GM21515 (cell line): ENCODE measurements around the gene NTPCR.

Experiments used
- ATAC-seq: cut with Tn5 transposase; IDR thresholded peaks from one replicate; pipeline ENCODE4 v1.9.1; 2021; ENCODE audit not compliant: unreplicated experiment

Gene NTPCR

DNA sequence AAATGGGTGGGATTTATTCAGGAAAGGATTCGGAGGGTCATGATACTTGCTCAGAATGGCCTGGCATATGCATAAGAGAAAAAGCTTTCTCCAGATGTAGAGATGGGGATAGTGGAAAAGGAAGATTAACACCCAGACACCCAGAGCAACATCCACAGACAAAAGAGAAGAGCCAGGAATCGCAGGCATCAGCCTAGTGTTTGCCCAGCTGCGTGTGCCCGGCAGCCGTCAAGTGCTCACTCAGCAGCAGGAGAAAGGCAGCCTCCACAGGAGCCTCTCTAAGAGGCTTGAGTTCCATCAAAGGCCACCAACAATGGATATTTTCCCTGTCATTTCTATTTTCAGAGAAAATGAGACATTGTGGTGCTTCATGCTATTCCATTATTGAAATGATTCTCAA lies 54.7 kb downstream of the NTPCR start:
- no peak for ATAC-seq

DNA sequence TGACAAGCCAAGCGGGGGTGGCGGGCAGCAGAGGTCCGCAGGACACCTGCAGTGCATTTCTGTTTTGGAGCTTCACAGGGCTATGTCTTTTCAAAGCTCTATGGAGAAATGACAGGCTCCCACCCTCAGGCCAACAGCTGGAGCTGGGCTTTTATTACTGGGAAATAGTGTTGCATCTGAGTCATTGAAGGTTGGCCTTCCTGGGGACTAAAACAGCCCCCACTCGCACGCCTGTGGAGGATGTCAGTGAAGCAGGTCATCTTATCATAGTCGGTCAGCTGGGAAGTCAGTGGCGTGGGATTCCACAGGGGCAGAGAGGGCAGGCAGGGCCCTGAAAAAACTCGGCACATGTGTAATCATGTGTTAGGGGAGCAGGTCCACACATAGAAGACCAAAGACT lies 55.3 kb downstream of the NTPCR start:
- no peak for ATAC-seq

DNA sequence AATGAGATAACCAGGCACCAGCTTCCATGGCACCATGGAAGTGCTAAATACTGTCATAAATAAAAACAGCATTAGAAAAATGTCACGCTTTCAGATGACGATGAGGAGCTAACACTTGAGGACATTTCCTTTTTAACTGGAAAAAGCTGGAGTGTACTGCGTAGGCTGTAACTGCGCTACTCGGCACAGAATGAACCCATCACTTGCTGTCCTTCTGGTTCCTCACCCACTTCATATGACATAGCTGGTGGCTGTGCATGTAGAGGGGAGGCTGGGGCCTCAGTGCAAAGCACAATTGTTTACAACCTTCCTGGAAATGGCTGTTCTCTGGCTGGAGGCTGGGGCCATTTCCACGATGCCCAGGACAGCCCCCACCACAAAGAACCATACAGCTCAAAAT lies 55.7 kb downstream of the NTPCR start:
- ATAC-seq: no peak

DNA sequence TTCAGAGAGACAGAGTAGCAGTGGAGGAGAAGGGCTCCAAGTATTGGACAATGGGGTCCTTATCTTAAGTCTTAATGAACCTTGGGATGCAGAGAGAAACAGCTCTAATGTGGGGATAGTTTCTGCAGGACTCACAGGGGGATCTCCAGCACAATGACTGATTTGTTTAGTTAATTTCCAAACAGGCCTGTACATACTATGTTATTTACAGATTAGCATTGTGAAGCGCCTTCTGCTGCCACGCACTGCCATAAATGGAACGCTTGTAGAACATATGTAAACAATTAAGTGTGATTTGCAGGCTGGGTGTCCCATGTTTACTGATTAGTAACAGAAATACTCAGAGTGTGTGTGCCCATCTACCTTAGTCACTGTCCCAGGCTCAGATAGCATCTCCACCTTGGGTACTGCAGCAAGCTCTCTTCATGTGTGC lies 56.1 kb downstream of the NTPCR start:
- no peak for ATAC-seq

DNA sequence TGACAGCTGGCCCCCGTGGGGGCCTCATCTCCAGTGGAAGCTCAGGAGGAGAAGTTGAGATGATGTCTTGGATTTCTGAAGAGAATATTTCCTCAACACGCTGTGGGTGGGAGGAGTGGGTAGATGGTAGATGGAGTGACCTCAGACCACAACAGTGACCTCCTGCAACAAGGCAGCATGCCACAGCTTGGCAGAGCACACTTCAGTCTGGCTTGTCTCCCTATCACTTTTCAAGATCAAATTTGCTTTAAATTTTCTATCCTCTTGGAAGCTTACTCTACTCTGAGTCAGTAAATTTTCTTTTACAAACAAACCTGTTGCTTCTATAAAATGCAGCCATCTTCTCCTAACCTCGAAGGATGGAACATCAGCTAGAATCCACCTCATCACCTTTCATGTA lies 59.7 kb downstream of the NTPCR start:
- no peak for ATAC-seq

DNA sequence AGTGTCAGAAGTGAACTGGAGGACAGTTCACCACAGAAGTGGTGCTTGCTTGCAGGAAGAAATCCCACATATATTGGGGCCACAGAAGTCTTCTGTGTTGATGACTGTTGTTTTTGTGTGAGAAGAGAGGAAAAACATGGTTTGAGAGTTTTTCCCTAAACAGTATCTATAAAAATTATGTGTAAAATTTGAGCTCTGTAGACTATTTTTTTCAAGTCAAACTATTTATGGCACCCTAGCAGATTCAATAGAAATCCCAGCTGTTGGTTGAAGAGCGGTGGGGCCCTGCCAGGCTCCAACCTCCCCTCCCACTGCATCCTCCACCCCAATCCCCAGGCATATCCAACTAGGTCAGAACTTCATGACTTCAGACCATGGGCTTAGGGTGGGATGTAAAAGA lies 61.6 kb downstream of the NTPCR start:
- ATAC-seq: no peak

DNA sequence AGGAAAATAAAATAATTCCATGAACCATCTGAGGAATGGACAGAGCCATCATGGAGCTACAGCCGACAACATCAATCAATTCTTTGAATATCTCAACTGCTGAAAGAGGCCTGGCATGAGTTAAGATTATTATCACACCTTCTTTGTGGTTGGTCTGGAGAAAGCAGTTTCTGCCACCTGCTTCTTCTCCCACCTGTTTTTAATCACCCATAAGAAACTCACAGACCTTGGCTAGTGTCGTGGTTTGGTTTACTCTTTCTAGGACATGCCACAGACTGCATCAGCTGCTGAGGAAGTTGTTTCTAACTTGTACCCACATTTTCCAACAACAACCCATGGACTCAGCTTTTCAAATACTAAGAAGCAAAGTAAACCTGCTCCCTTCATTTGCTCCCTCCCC lies 65.6 kb downstream of the NTPCR start:
- ATAC-seq: no peak

DNA sequence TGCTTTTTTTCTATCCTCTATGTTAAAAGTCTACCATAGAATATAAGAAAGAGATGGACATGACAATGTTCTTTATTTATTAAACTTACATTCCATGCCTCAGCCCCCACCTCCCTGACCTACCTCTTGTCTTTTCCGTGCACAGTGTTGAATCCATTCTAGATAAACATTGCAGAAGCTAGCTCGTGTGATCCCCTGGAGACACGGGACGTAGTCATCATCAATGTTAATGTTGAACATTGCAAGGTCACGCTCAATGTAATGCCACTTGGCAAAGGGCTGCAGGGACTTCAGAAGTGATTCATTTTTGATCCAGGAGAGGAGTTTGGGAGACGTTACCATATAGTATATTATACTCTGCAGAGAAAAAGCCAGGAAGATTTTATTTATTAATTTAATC lies 66.4 kb downstream of the NTPCR start:
- ATAC-seq: no peak

DNA sequence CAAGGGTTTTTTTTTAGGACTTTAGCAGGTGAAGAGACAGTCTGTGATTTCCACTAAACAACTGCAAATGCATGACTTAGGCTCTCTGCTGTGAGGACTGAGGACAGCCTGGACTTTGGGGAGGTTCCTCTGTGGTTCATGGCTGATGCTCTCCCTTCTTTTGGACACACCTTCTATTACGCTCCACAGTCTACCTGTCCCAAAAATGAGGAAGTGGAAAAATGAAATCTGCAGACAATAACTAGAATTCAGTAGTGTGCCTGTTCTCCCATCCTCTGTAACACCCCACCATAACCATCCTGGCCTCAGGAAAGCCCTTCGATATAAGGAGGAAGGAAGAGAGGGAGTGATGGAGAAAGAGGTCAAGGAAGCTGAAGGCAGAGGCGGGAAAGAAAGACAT lies 68.7 kb downstream of the NTPCR start:
- no peak for ATAC-seq

DNA sequence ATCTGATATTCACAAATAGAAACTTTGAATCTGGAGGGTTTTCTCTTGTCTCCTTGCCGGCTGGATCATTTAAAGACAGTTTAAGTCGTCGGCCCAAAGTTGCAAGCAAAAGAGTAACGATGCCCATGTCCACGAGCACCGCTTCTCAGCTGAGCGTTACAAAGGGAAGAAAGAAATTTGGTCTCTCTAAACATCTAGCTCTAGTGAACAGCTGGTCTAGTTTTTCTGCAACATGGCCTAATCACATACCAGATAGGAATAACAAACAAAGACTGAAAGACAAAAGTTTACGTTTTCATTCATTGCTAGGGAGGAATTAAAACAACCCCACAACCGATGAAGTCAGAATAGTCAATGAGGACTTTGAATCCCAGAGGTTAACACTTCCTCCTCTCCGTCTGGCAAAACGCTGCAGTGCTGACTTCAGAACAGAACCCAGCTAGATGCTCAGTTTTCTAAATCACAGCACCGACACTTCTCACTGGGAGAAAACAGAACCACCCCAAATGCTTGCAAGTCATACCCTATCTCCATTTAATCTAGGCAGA lies 69.4 kb downstream of the NTPCR start:
- ATAC-seq: no peak

DNA sequence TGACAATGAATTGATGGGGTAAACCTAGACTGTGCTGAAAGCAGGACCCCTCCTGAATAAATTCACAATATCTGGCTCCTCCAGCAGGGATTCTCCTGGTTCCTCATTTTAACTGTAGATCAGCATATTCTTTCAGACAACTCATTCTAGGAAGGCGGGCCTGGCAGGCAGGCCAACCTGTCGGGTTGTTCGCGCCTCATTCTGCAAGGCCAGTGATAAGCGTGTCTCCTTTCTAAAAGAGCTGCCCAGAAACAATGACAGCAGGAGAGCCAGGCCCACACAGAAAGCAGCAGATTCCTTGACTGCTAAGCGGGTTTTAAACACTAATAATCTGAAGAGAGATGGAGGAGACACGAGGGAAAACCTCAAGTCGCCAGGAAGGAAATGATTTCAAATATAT lies 70.0 kb downstream of the NTPCR start:
- no peak for ATAC-seq

DNA sequence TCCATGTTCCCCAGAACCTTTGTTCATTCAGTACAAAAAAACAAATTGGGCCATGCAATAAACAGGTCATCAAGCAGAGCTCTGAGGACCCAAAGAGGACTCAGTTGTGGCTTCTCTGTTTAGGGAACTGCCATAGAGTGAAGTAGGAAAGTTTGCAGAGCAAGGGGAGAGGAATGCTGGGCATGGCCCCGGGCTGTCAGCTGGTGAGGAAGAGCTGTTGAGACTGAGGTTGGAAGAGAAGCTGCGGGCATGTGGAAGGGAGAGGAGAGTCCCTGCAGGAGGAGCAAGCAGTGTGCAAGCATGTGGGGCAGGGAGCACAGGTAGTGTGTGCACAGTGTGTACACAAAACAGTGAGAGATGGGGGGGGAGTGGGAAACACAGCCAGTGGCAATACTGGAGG lies 71.8 kb downstream of the NTPCR start:
- ATAC-seq: no peak

DNA sequence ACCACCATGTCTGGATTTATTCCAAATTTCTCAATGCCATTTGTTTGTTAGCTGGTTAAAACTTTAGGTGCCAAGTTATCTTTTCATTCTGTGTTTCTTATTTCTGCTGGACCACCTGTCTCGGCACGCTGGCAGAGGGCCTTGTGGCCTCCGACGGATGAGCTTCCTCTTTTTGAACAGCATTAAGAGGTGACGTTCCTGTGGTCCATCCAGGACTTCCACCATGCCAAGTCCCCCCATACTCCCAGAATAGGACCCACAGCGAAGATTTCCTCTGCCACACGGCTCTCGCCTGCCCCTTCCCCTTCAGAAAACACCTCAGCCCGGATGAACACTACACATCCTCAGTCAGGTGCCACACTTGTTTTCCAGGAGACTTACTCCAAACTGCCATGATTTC lies 73.8 kb downstream of the NTPCR start:
- ATAC-seq: no peak

DNA sequence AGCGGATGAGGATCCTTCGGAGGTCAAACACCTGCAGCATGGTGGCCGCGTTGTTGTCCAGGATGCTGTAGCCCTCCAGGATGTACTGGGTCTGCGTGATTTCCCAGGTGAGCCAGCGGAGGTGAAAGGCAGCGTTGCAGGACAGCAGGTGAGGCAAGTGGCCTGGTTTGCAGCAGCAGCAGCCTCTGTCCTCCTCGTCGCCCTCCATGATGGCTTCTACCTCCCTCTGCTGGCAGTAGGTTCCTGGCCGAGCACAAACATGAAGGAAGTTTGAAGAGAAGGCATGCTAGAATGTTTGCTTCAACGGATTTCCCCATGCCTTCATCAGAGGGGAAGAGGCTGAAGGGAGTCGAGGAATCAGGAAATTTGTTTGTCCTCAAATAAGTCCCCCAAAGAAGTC lies 74.7 kb downstream of the NTPCR start:
- no peak for ATAC-seq

DNA sequence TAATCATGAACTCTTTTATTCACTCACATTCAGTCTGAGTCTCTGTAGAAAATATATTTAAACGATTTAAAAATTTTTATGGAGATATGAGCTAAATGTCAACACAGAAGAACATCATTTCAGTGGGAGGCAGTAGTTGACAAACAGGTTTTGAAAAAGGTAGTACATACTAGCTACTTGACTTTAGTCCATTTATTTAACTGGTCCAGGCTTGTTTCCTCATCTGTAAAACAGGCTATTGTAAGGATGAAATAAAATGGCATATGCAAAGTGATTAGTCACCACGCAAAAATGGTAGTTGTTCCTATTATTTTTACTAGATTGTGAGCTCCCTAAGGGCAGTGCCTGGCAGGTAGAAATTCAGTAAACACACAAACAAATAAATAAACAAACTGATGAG lies 75.2 kb downstream of the NTPCR start:
- ATAC-seq: no peak

DNA sequence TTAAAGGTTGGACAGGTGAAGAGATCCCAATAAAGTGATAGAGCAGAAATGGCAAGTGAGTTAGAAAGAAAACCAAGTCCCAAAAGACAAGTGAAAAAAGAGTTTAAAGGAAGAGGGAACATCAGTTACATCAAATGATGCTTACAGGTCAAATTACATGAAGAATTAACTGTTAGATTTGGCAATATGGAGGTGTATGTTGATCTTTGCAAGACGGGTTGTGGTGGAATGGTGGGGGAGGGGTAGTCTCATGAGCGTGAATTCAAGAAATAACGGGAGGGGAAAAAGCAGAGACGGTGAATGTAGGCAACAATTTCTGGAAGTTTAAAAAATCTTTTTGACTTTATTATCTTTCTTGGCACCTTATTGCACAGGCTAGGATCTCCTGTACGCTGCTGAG lies 76.6 kb downstream of the NTPCR start:
- ATAC-seq: no peak

DNA sequence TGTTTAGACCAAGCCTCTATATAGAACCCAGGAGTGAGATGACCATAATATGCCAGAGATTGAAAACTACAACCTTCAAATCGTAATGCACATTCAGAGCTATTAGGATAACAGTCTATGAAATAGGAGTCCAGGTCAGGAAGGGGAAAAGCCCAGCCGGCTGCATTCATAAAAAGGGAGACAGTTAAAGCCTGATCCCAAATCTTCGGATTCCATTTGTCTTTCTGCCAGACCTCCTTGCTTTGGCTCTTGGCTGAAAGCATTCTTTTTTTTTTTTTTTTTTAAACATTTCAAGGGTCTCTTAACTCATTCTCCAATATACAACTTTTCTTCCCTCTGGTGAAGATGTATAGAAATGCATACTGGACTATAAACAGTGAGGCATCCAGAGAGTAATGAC lies 81.1 kb downstream of the NTPCR start:
- no peak for ATAC-seq

DNA sequence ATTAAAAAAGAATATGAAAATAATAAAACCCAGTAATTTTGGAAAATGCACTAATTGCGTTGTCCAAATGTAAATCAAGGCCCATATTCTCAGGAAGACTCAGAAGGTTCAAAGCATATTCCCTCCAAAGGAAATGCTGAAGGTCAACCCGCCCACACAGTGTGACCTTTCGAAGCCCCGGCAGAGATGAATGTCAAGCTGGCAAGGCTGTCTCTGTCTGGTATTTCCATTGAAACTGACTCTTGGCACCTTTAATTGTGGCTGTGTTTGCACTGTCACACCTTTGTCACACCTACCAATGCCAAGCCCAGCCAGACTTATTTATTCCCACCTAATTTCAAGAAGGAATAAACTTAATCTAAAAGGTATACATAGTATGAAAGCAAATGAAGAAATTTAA lies 82.5 kb downstream of the NTPCR start:
- ATAC-seq: no peak

DNA sequence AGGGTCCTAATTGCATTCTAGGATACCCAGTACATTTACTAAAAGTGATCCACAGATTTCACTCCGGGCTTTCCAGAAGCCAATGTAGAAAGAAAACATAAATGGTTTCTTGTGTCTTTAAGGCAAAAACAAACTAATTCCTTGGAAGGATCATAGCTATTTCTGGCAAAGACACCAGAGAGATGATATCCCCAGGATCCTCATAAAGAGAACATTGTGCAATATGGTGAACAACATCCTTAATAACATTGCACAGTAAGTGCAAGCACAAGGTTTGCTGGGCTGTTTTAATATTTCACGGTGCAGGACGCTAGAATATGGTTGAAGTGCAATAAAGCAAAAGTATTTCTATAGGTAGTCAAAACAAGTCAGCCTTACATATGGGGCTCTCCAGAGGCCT lies 83.0 kb downstream of the NTPCR start:
- ATAC-seq: no peak
